OCI-LY7 (cell line): ENCODE results near the gene PIGC. TPM values are rescaled to one million over a fixed set of nuclear protein-coding genes. Genes with fewer than 3 reads are reported as not detected.

ENCODE experiments used
- BruUV-seq: library from RNA; stranded (reverse); fragments of 400-500 nt; replicated peaks from 2 replicates; lab custom pipeline; 2021; lab: Mats Ljungman, UMichigan
- CTCF ChIA-PET: fragments of 300-600 bp; sonication (Branson Sonifier 250); formaldehyde crosslinking; loops from one replicate; lab custom pipeline; 2022; ENCODE audit warnings: antibody characterized with exemption; ENCODE audit not compliant: unreplicated experiment; lab: Charles Lee
- POLR2A ChIA-PET: fragments of 300-600 bp; sonication (Branson Sonifier 250); formaldehyde crosslinking; loops from one replicate; lab custom pipeline; 2022; ENCODE audit warnings: antibody characterized with exemption; lab: Charles Lee
- DNase-seq: peaks from one replicate; pipeline ENCODE4 v3.0.0-alpha.2; 2015; ENCODE audit warnings: low spot score
- H2AFZ ChIP-seq: fragments of 200-600 bp; sonication (generic), shearing (Covaris generic); 2 replicates; pipeline ENCODE4 v1.6.1; 2014; ENCODE audit warnings: mild to moderate bottlenecking, antibody characterized with exemption, low read length, moderate library complexity
- H3K27ac ChIP-seq: fragments of 200-600 bp; sonication (generic); 2 replicates; pipeline ENCODE4 v1.5.1; 2014; ENCODE audit warnings: mixed run types, low read depth, mild to moderate bottlenecking, moderate library complexity, low read length, inconsistent platforms; ENCODE audit not compliant: poor library complexity, severe bottlenecking
- H3K36me3 ChIP-seq: fragments of 200-600 bp; sonication (generic); 2 replicates; pipeline ENCODE4 v1.6.1; 2014; ENCODE audit warnings: mild to moderate bottlenecking, antibody characterized with exemption, low read length, moderate library complexity, mixed read lengths; ENCODE audit not compliant: insufficient read depth
- H3K4me1 ChIP-seq: fragments of 200-600 bp; sonication (generic); 2 replicates; pipeline ENCODE4 v1.5.1; 2014; ENCODE audit warnings: mild to moderate bottlenecking, low read length; ENCODE audit not compliant: insufficient read depth, poor library complexity, severe bottlenecking
- H3K4me2 ChIP-seq: fragments of 200-600 bp; sonication (generic); 2 replicates; pipeline ENCODE4 v1.6.1; 2014; ENCODE audit warnings: mild to moderate bottlenecking, low read length
- H3K4me3 ChIP-seq: fragments of 200-600 bp; sonication (generic); 2 replicates; pipeline ENCODE4 v1.5.1; 2014; ENCODE audit warnings: mild to moderate bottlenecking, low read depth, low read length; ENCODE audit not compliant: poor library complexity, severe bottlenecking
- H3K79me2 ChIP-seq: fragments of 200-600 bp; sonication (generic); 2 replicates; pipeline ENCODE4 v1.6.1; 2016; ENCODE audit warnings: low read depth, mild to moderate bottlenecking, low read length, moderate library complexity, mixed read lengths; ENCODE audit not compliant: insufficient read depth
- H3K9me2 ChIP-seq: fragments of 200-600 bp; sonication (generic); 2 replicates; pipeline ENCODE4 v1.6.1; 2016; ENCODE audit warnings: mild to moderate bottlenecking, low read length, mixed read lengths; ENCODE audit not compliant: insufficient read depth
- H3K9me3 ChIP-seq: fragments of 200-600 bp; sonication (generic); 2 replicates; pipeline ENCODE4 v1.6.1; 2014; ENCODE audit warnings: mild to moderate bottlenecking, mixed run types, low read length, mixed read lengths
- H4K20me1 ChIP-seq: fragments of 200-600 bp; sonication (generic); 2 replicates; pipeline ENCODE4 v1.6.1; 2014; ENCODE audit warnings: mild to moderate bottlenecking, antibody characterized with exemption, low read length, moderate library complexity, mixed read lengths; ENCODE audit not compliant: insufficient read depth
- EZH2phosphoT487 ChIP-seq: fragments of 200-600 bp; sonication (generic); IDR thresholded peaks from 2 replicates; pipeline ENCODE4 v1.6.1; 2018; ENCODE audit warnings: low read depth, borderline replicate concordance, mild to moderate bottlenecking, mixed run types, antibody characterized with exemption, low read length, moderate library complexity, mixed read lengths
- intact Hi-C: fragments of 100-400 bp; cut with micrococcal nuclease; formaldehyde crosslinking; loops from one replicate; pipeline ENCODE4 v1.10.0; 2022; ENCODE audit not compliant: unreplicated experiment
- total RNA-seq, 2 experiments: library from RNA; depleted of rRNA in 1 of 2; stranded (reverse); fragments of >200 nt in 1 of 2; shearing (Covaris generic) in 1 of 2; gene quantifications; 2 replicates each; pipeline ENCODE4 v1.2.3, GENCODE V29; 2014 to 2022
- TF ChIP-seq, protein P1 (sequence below): fragments of 200-600 bp; sonication (generic); conservative IDR thresholded peaks from 2 replicates; pipeline ENCODE4 v1.5.1; 2014; ENCODE audit warnings: mild to moderate bottlenecking, antibody characterized with exemption, low read length, moderate library complexity, mixed read lengths

The PIGC gene
- total RNA-seq, 2 experiments from 2014 or later, result 15.4 to 18.4 TPM

DNA sequence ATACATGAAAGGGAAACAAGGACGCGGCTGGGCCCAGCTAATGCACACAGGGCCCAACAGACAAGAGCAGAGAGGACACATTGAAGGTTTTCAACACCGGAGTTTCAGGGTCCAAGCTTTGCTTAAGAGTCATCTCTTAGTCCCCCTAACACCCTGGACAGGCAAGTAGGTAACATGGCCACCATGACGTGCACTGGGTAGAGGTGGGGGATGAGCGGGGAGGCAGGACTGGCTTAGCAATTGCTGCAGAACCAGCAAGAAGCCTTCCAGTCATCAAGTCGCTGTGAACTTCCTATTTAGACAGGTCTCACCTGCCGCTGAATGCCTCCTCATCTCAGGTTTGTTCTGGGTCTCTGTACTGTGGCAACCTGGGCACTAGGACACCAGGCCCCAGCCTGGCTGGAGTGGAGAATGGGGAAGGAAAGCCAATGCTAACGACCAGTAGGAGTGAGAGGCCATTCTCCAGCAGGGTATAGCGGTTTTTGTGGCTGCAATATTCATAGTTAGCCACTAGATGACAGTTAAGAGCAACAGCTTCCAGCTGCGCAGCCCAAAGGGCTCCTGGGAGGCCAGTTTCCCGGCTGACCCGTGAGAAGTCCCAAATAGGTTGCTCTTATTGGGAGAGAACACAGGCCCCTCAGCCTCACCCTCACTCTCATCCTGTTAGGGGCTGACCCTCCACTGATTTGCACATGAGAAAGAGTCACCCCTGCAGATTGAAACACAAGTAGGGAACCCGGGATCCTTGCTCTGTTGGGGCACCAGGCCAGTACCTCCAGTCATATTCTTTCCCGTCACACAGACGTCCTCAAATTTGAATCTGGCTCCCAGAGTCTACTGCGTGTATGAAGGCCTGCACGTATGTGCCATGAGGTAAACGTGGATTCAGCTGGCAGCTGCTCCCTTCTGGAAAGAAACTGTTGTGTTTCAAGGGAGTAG, 6.0 kb upstream of the PIGC start:
- H3K79me2 ChIP-seq, result no peaks in the 10 kb centered on the region
- no peaks in the 10 kb centered on the region for H4K20me1 ChIP-seq
- H3K4me1 ChIP-seq, result no peaks in the 10 kb centered on the region
- no peak overlapping the region for H3K4me3 ChIP-seq
- H3K4me2 ChIP-seq, result peak overlapping the region; percentile 27; the same call in 1 of the 2 replicates
- peak; percentile 56 for DNase-seq
- H3K9me3 ChIP-seq, result no peaks in the 10 kb centered on the region
- ChIA-PET CTCF (no interaction called here), POLR2A (interaction anchor here (0.7 kb wide), 1 partner anchor 668 kb away, joined by 3 read pairs; no protein-coding TSS in a partner anchor)
- TF ChIP-seq, protein P1, sequence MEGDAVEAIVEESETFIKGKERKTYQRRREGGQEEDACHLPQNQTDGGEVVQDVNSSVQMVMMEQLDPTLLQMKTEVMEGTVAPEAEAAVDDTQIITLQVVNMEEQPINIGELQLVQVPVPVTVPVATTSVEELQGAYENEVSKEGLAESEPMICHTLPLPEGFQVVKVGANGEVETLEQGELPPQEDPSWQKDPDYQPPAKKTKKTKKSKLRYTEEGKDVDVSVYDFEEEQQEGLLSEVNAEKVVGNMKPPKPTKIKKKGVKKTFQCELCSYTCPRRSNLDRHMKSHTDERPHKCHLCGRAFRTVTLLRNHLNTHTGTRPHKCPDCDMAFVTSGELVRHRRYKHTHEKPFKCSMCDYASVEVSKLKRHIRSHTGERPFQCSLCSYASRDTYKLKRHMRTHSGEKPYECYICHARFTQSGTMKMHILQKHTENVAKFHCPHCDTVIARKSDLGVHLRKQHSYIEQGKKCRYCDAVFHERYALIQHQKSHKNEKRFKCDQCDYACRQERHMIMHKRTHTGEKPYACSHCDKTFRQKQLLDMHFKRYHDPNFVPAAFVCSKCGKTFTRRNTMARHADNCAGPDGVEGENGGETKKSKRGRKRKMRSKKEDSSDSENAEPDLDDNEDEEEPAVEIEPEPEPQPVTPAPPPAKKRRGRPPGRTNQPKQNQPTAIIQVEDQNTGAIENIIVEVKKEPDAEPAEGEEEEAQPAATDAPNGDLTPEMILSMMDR, result peak; percentile 81
- TF ChIP-seq EZH2phosphoT487, result no peak
- no peaks in the 10 kb centered on the region for H3K9me2 ChIP-seq
- no peak overlapping the region for H3K27ac ChIP-seq
- peak overlapping the region; percentile 45; the same call in 1 of the 2 replicates for H2AFZ ChIP-seq
- BruUV-seq, result no TSS peak
- no peaks in the 10 kb centered on the region for H3K36me3 ChIP-seq
- intact Hi-C loops, result loop anchor here (1.0 to 10.0 kb wide), 2 partner anchors 155 to 269 kb away; no protein-coding TSS in a partner anchor

DNA sequence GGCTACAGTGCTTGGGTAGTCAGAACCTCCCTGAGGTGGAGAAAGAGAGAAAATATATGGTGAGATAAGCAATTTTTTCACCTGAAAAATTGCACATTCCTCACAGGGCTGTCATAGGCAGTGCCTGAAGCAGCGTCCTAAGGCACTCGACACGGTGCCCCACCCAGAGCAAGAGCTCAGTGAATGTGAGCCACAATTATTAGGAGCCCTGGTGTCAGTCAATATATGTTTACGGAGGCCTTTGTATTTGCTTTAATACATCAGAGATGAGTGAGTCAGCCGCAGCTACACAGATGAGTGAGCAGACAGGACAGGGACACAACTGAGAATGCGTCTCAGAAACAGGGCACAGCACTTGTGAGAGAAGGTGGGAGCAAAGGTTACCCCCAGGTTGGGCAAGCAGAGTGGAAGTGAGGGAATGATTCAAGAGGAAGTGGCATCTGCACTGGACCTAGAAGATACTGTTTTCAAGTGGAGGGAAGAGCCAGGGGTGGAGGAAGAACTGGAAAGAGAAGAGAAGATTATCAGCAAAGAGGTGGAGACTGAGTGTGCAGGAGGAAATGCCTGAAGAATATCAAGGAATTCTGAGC, 5.2 kb upstream of the PIGC start:
- Histone ChIP-seq H3K4me2 (no peak overlapping the region), H3K36me3 (no peaks in the 10 kb centered on the region), H3K9me2 (no peaks in the 10 kb centered on the region), H3K27ac (no peak overlapping the region), H2AFZ (no peak overlapping the region), H3K79me2 (no peaks in the 10 kb centered on the region), H3K4me3 (no peak overlapping the region), H3K9me3 (no peaks in the 10 kb centered on the region), H3K4me1 (no peaks in the 10 kb centered on the region), H4K20me1 (no peaks in the 10 kb centered on the region)
- TF ChIP-seq, protein P1, result no peak
- no peak for TF ChIP-seq EZH2phosphoT487
- no TSS peak for BruUV-seq
- ChIA-PET CTCF (no interaction called here), POLR2A (no interaction called here)
- DNase-seq, result no peak
- intact Hi-C loops, result no loop called here

DNA sequence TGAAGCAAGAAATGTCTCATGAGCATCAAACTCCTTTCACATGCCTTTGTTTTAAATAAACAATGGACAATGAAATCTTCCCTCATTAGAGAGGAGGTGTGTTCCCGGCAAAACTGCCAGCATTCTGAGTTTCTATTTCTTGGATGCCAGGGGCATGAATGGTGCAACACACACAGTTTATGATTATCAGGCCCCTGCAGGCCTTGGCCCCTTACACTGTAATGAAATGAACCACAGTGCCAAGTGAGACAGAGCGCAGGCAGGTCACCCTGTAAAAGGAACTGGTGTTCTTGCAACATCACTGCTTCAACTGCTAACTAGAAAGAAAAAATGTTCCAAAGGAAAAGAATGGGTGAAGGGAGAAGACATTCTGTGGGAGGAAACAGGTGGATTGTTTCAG, 3.8 kb upstream of the PIGC start:
- no peaks in the 10 kb centered on the region for H3K9me2 ChIP-seq
- H2AFZ ChIP-seq, result no peak overlapping the region
- H3K4me2 ChIP-seq, result no peak overlapping the region
- no TSS peak for BruUV-seq
- POLR2A ChIA-PET, result no interaction called here
- DNase-seq, result no peak
- CTCF ChIA-PET, result no interaction called here
- H4K20me1 ChIP-seq, result no peaks in the 10 kb centered on the region
- peaks cover 6% of the 10 kb centered on the region for H3K4me1 ChIP-seq
- no peaks in the 10 kb centered on the region for H3K36me3 ChIP-seq
- H3K9me3 ChIP-seq, result no peaks in the 10 kb centered on the region
- intact Hi-C loops, result no loop called here
- H3K79me2 ChIP-seq, result peaks cover 8% of the 10 kb centered on the region; the same call in 1 of the 2 replicates
- H3K27ac ChIP-seq, result no peak overlapping the region
- no peak overlapping the region for H3K4me3 ChIP-seq
- TF ChIP-seq, protein P1, result no peak
- no peak for TF ChIP-seq EZH2phosphoT487
